ENCODE measurements around the gene RAB3C. TPM values are rescaled to one million over a fixed set of nuclear protein-coding genes. Genes with fewer than 3 reads are reported as not detected.

The RAB3C gene
- total RNA-seq, 1 donor from 2014 or later = 6.1 TPM

- ATAC-seq (peak; percentile 67), DNase-seq (ENCODE audit: low spot score) (peak; percentile 64)
- intact Hi-C loops (cut with DNase I) = no loop called here
Measured at GRCh38 chr5:58887721-58888409, 305.0 kb downstream of the RAB3C start.

- ATAC-seq = no peak
- DNase-seq (ENCODE audit: low spot score) = no peak
- intact Hi-C loops (cut with DNase I) = loop anchor here (10.0 kb wide), 2 partner anchors 115 to 285 kb away; no protein-coding TSS in a partner anchor
Measured at GRCh38 chr5:58890265-58890664, 307.4 kb downstream of the RAB3C start.

- no peak for ATAC-seq
- DNase-seq (ENCODE audit: low spot score) = no peak
- intact Hi-C loops (cut with DNase I) = loop anchor here (10.0 kb wide), 2 partner anchors 114 to 284 kb away; no protein-coding TSS in a partner anchor
Measured at GRCh38 chr5:58890701-58891085, 307.8 kb downstream of the RAB3C start.

GRCh38 chr5:58891086-58891970, 308.5 kb downstream of the RAB3C start:
- intact Hi-C loops (cut with DNase I) = loop anchor here (10.0 kb wide), 2 partner anchors 113 to 283 kb away; no protein-coding TSS in a partner anchor
- ATAC-seq = peak; percentile 85
- DNase-seq (ENCODE audit: low spot score) = peak; percentile 83

GRCh38 chr5:58891971-58892343, 309.1 kb downstream of the RAB3C start:
- no peak for ATAC-seq
- intact Hi-C loops (cut with DNase I) = loop anchor here (10.0 kb wide), 2 partner anchors 113 to 283 kb away; no protein-coding TSS in a partner anchor
- DNase-seq (ENCODE audit: low spot score) = no peak

- intact Hi-C loops (cut with DNase I) = loop anchor here (10.0 kb wide), 2 partner anchors 111 to 281 kb away; no protein-coding TSS in a partner anchor
- DNase-seq (ENCODE audit: low spot score) (no peak), ATAC-seq (no peak)
Measured at GRCh38 chr5:58893551-58893950, 310.7 kb downstream of the RAB3C start.

GRCh38 chr5:58898006-58898405, 315.1 kb downstream of the RAB3C start:
- no peak for DNase-seq (ENCODE audit: low spot score)
- intact Hi-C loops (cut with DNase I) = loop anchor here (10.0 kb wide), 2 partner anchors 107 to 277 kb away; no protein-coding TSS in a partner anchor
- ATAC-seq = no peak

GRCh38 chr5:58898538-58898937, 315.7 kb downstream of the RAB3C start:
- ATAC-seq (no peak), DNase-seq (ENCODE audit: low spot score) (no peak)
- intact Hi-C loops (cut with DNase I) = loop anchor here (10.0 kb wide), 2 partner anchors 106 to 276 kb away; no protein-coding TSS in a partner anchor

- DNase-seq (ENCODE audit: low spot score) (no peak), ATAC-seq (no peak)
- intact Hi-C loops (cut with DNase I) = no loop called here
Measured at GRCh38 chr5:58901271-58901670, 318.4 kb downstream of the RAB3C start.

- DNase-seq (ENCODE audit: low spot score) = no peak
- ATAC-seq = no peak
- intact Hi-C loops (cut with DNase I) = no loop called here
Measured at GRCh38 chr5:58902305-58902704, 319.4 kb downstream of the RAB3C start.

GRCh38 chr5:58902765-58903164, 319.9 kb downstream of the RAB3C start:
- intact Hi-C loops (cut with DNase I) = no loop called here
- ATAC-seq (no peak), DNase-seq (ENCODE audit: low spot score) (no peak)

GRCh38 chr5:58904737-58905136, 321.9 kb downstream of the RAB3C start:
- intact Hi-C loops (cut with DNase I) = no loop called here

GRCh38 chr5:58905944-58906343, 323.1 kb downstream of the RAB3C start:
- ATAC-seq (no peak), DNase-seq (ENCODE audit: low spot score) (no peak)
- intact Hi-C loops (cut with DNase I) = no loop called here

More at GRCh38 chr5:58904737-58905136, 321.9 kb downstream of the RAB3C start:
- DNase-seq (ENCODE audit: low spot score) = no peak
- ATAC-seq = peak; percentile 52

Other genes with a start within 250 kb of the RAB3C start
- gene PLK2, start 123.0 kb upstream of the RAB3C start, total RNA-seq = 145 TPM
- 2.9 TPM for gene GAPT, start 91.6 kb upstream of the RAB3C start, total RNA-seq

Data from sciatic nerve (tissue), 2 donors.